Naive thymus-derived CD4-positive, alpha-beta T cell (primary cell): Measurements from ENCODE around the gene CIAPIN1. TPM values are rescaled to one million over a fixed set of nuclear protein-coding genes. Genes with fewer than 3 reads are reported as not detected.

Experiments
- ATAC-seq: fragments of 150-1000 bp; cut with Tn5 transposase; 2 replicates; pipeline ENCODE4 v1.10.0; 2021; ENCODE audit warnings: mild to moderate bottlenecking, moderate library complexity
- CTCF ChIA-PET: fragments of 350-600 bp; sonication (Branson Sonifier 250); formaldehyde crosslinking; loops from one replicate; lab custom pipeline; 2021; ENCODE audit warnings: antibody characterized with exemption; lab: Charles Lee
- POLR2A ChIA-PET: fragments of 350-600 bp; sonication (Branson Sonifier 250); formaldehyde crosslinking; loops from one replicate; lab custom pipeline; 2021; ENCODE audit warnings: antibody characterized with exemption, inconsistent platforms; lab: Charles Lee
- DNase-seq, 9 donors: peaks; one replicate each; pipeline versions ENCODE4 v3.0.0 to v3.0.0-alpha.2; 2020 to 2022; ENCODE audit warnings: mixed read lengths in 1 of 9
- H3K27ac ChIP-seq: one replicate; pipeline ENCODE4 v1.7.0; 2013; ENCODE audit warnings: mild to moderate bottlenecking, low read depth, low read length, moderate library complexity
- H3K27me3 ChIP-seq, 2 donors: one replicate each; pipeline ENCODE4 v1.7.0; 2013; ENCODE audit warnings: low read length in 2 of 2, mild to moderate bottlenecking in 2 of 2, moderate library complexity in 2 of 2; ENCODE audit not compliant: control insufficient read depth in 2 of 2, insufficient read depth in 2 of 2
- H3K36me3 ChIP-seq, 3 experiments: 1 replicate in 2 of 3; 2 replicates in 1 of 3; pipeline ENCODE4 v1.7.0; 2013; ENCODE audit warnings: low read length in 3 of 3, mild to moderate bottlenecking in 3 of 3, moderate library complexity in 1 of 3; ENCODE audit not compliant: insufficient read depth in 3 of 3, control insufficient read depth in 2 of 3
- H3K4me1 ChIP-seq, 2 donors: one replicate each; pipeline ENCODE4 v1.7.0; 2013; ENCODE audit warnings: low read length in 2 of 2, mild to moderate bottlenecking in 2 of 2, moderate library complexity in 1 of 2; ENCODE audit not compliant: control insufficient read depth in 2 of 2, insufficient read depth in 2 of 2
- H3K4me3 ChIP-seq: 2 replicates; pipeline ENCODE4 v1.7.0; 2013; ENCODE audit warnings: mild to moderate bottlenecking, low read length
- H3K9me3 ChIP-seq, 3 experiments: 1 replicate in 2 of 3; 2 replicates in 1 of 3; pipeline ENCODE4 v1.7.0; 2013; ENCODE audit warnings: low read length in 3 of 3; ENCODE audit not compliant: control insufficient read depth in 2 of 3
- H3K27ac Mint-ChIP-seq, 9 donors: one replicate each; pipeline ENCODE4 v1.8.0; 2020 to 2022; ENCODE audit warnings: mixed read lengths in 9 of 9, mild to moderate bottlenecking in 8 of 9, moderate library complexity in 5 of 9, inconsistent platforms in 2 of 9
- H3K27me3 Mint-ChIP-seq, 5 donors: one replicate each; pipeline ENCODE4 v1.8.0; 2021 to 2022; ENCODE audit warnings: mixed read lengths in 5 of 5, mild to moderate bottlenecking in 1 of 5
- H3K36me3 Mint-ChIP-seq, 5 donors: one replicate each; pipeline ENCODE4 v1.8.0; 2020 to 2022; ENCODE audit warnings: mixed read lengths in 5 of 5, mild to moderate bottlenecking in 3 of 5, inconsistent platforms in 1 of 5
- H3K4me1 Mint-ChIP-seq, 7 donors: one replicate each; pipeline ENCODE4 v1.8.0; 2020 to 2022; ENCODE audit warnings: mixed read lengths in 7 of 7, mild to moderate bottlenecking in 3 of 7, inconsistent platforms in 1 of 7
- H3K4me3 Mint-ChIP-seq, 10 donors: one replicate each; pipeline ENCODE4 v1.8.0; 2020 to 2022; ENCODE audit warnings: mild to moderate bottlenecking in 10 of 10, mixed read lengths in 10 of 10, moderate library complexity in 6 of 10, inconsistent platforms in 2 of 10
- H3K9me3 Mint-ChIP-seq, 11 donors: one replicate each; pipeline ENCODE4 v1.8.0; 2020 to 2022; ENCODE audit warnings: mixed read lengths in 11 of 11, mild to moderate bottlenecking in 4 of 11, inconsistent platforms in 1 of 11, moderate library complexity in 1 of 11
- intact Hi-C, 2 donors: fragments of 100-400 bp; cut with micrococcal nuclease; formaldehyde crosslinking; loops; one replicate each; pipeline ENCODE4 v1.15.1; 2023
- polyA plus RNA-seq, 2 donors: library from polyadenylated mRNA; unstranded; fragments of 300-500 nt; fragmentation: Illumina TruSeq; gene quantifications; one replicate each; pipeline ENCODE4 v1.2.3, GENCODE V29; 2021
- total RNA-seq, 6 experiments: library from RNA in 5 of 6; stranded (reverse) in 5 of 6; gene quantifications; 1 replicate in 5 of 6; 2 replicates in 1 of 6; pipeline ENCODE4 v1.2.3 and lab custom pipeline; 2021 to 2026

Gene CIAPIN1
- total and polyA plus RNA-seq, 7 experiments from 2014 or later, result 33.6 to 119 (median 45.7) TPM

GRCh38 chr16:57395026-57395425, 52.2 kb downstream of the CIAPIN1 start:
- H3K36me3 Mint-ChIP-seq, result no peaks in the 10 kb centered on the region
- ATAC-seq, result no peak

GRCh38 chr16:57394444-57394843, 52.7 kb downstream of the CIAPIN1 start:
- no peaks in the 10 kb centered on the region for H3K36me3 ChIP-seq
- H3K27me3 Mint-ChIP-seq, result peaks cover 0 to 9% (median 4%) of the 10 kb centered on the region in 5 donors
- H3K27me3 ChIP-seq, result no peaks in the 10 kb centered on the region
- no peaks in the 10 kb centered on the region for H3K4me1 Mint-ChIP-seq
- no peak overlapping the region for H3K4me3 ChIP-seq
- no peaks in the 10 kb centered on the region for H3K36me3 Mint-ChIP-seq
- no peaks in the 10 kb centered on the region for H3K9me3 ChIP-seq
- intact Hi-C loops, result no loop called here
- no peaks in the 10 kb centered on the region for H3K9me3 Mint-ChIP-seq
- POLR2A ChIA-PET, result no interaction called here
- H3K27ac Mint-ChIP-seq, result no peak overlapping the region
- H3K4me3 Mint-ChIP-seq, result no peak overlapping the region
- ATAC-seq (no peak), DNase-seq (no peak)
- H3K4me1 ChIP-seq, result no peaks in the 10 kb centered on the region
- no peak overlapping the region for H3K27ac ChIP-seq
- CTCF ChIA-PET, result interaction anchor here (0.7 kb wide), 1 partner anchor 13 kb away, joined by 3 read pairs; no protein-coding TSS in a partner anchor

More at GRCh38 chr16:57395026-57395425, 52.2 kb downstream of the CIAPIN1 start:
- H3K9me3 Mint-ChIP-seq, result no peaks in the 10 kb centered on the region
- no peak for DNase-seq
- Histone ChIP-seq H3K9me3 (no peaks in the 10 kb centered on the region), H3K4me1 (no peaks in the 10 kb centered on the region), H3K4me3 (no peak overlapping the region), H3K27me3 (no peaks in the 10 kb centered on the region), H3K27ac (no peak overlapping the region), H3K36me3 (no peaks in the 10 kb centered on the region)
- CTCF ChIA-PET, result no interaction called here
- no peak overlapping the region for H3K27ac Mint-ChIP-seq
- H3K27me3 Mint-ChIP-seq, result peaks cover 0 to 9% (median 4%) of the 10 kb centered on the region in 5 donors
- H3K4me3 Mint-ChIP-seq, result no peak overlapping the region
- intact Hi-C loops, result no loop called here
- H3K4me1 Mint-ChIP-seq, result no peaks in the 10 kb centered on the region
- POLR2A ChIA-PET, result interaction anchor here (0.6 kb wide), 1 partner anchor 13 kb away, joined by 3 read pairs; no protein-coding TSS in a partner anchor

GRCh38 chr16:57392694-57393093, 54.5 kb downstream of the CIAPIN1 start:
- H3K4me3 ChIP-seq, result no peak overlapping the region
- Mint-ChIP-seq H3K36me3 (no peaks in the 10 kb centered on the region), H3K4me3 (no peak overlapping the region), H3K9me3 (no peaks in the 10 kb centered on the region), H3K27ac (no peak overlapping the region), H3K4me1 (peaks cover 0 to 2% (median 0%) of the 10 kb centered on the region in 7 donors), H3K27me3 (peaks cover 0 to 9% (median 4%) of the 10 kb centered on the region in 5 donors)
- no peaks in the 10 kb centered on the region for H3K27me3 ChIP-seq
- H3K4me1 ChIP-seq, result no peaks in the 10 kb centered on the region
- DNase-seq (no peak), ATAC-seq (no peak)
- H3K9me3 ChIP-seq, result no peaks in the 10 kb centered on the region
- CTCF ChIA-PET, result no interaction called here
- H3K36me3 ChIP-seq, result no peaks in the 10 kb centered on the region
- intact Hi-C loops, result no loop called here
- no peak overlapping the region for H3K27ac ChIP-seq
- POLR2A ChIA-PET, result no interaction called here

- ChIA-PET CTCF (no interaction called here), POLR2A (no interaction called here)
- no peak for DNase-seq
- Histone ChIP-seq H3K4me1 (no peaks in the 10 kb centered on the region), H3K4me3 (no peak overlapping the region), H3K27ac (no peak overlapping the region), H3K36me3 (no peaks in the 10 kb centered on the region), H3K27me3 (no peaks in the 10 kb centered on the region), H3K9me3 (no peaks in the 10 kb centered on the region)
- Mint-ChIP-seq H3K27me3 (peaks cover 0 to 9% (median under 1%) of the 10 kb centered on the region in 5 donors), H3K4me1 (peaks cover 0 to 4% (median 0%) of the 10 kb centered on the region in 7 donors), H3K9me3 (no peaks in the 10 kb centered on the region), H3K4me3 (no peak overlapping the region), H3K36me3 (no peaks in the 10 kb centered on the region), H3K27ac (no peak overlapping the region)
- ATAC-seq, result no peak
- intact Hi-C loops, result no loop called here
Observed at GRCh38 chr16:57391708-57392107, 55.5 kb downstream of the CIAPIN1 start.

- H3K27ac ChIP-seq, result no peak overlapping the region
- no peaks in the 10 kb centered on the region for H3K9me3 Mint-ChIP-seq
- intact Hi-C loops, result no loop called here
- no peaks in the 10 kb centered on the region for H3K36me3 ChIP-seq
- H3K27me3 Mint-ChIP-seq, result peaks cover 0 to 9% (median 0%) of the 10 kb centered on the region in 5 donors
- no peak overlapping the region for H3K27ac Mint-ChIP-seq
- POLR2A ChIA-PET, result no interaction called here
- no peak for DNase-seq
- H3K4me1 Mint-ChIP-seq, result peaks cover 0 to 4% (median 0%) of the 10 kb centered on the region in 7 donors
- H3K4me3 ChIP-seq, result no peak overlapping the region
- no peaks in the 10 kb centered on the region for H3K27me3 ChIP-seq
- no peaks in the 10 kb centered on the region for H3K9me3 ChIP-seq
- no peaks in the 10 kb centered on the region for H3K4me1 ChIP-seq
- no peaks in the 10 kb centered on the region for H3K36me3 Mint-ChIP-seq
- CTCF ChIA-PET, result no interaction called here
- H3K4me3 Mint-ChIP-seq, result no peak overlapping the region
- ATAC-seq, result no peak
Observed at GRCh38 chr16:57391300-57391699, 55.9 kb downstream of the CIAPIN1 start.

- Mint-ChIP-seq H3K4me3 (no peak overlapping the region), H3K4me1 (peaks cover 0 to 4% (median 0%) of the 10 kb centered on the region in 7 donors), H3K9me3 (no peaks in the 10 kb centered on the region), H3K36me3 (no peaks in the 10 kb centered on the region), H3K27me3 (peaks cover 0 to 9% (median 0%) of the 10 kb centered on the region in 5 donors), H3K27ac (no peak overlapping the region)
- ChIA-PET POLR2A (no interaction called here), CTCF (no interaction called here)
- Histone ChIP-seq H3K4me1 (no peaks in the 10 kb centered on the region), H3K9me3 (no peaks in the 10 kb centered on the region), H3K27ac (no peak overlapping the region), H3K36me3 (no peaks in the 10 kb centered on the region), H3K27me3 (no peaks in the 10 kb centered on the region), H3K4me3 (no peak overlapping the region)
- no peak for DNase-seq
- no peak for ATAC-seq
- intact Hi-C loops, result no loop called here
Observed at GRCh38 chr16:57390636-57391295, 56.4 kb downstream of the CIAPIN1 start.

GRCh38 chr16:57389087-57389468, 58.1 kb downstream of the CIAPIN1 start:
- Histone ChIP-seq H3K27me3 (no peaks in the 10 kb centered on the region), H3K4me3 (no peak overlapping the region), H3K27ac (no peak overlapping the region), H3K9me3 (no peaks in the 10 kb centered on the region), H3K36me3 (no peaks in the 10 kb centered on the region), H3K4me1 (no peaks in the 10 kb centered on the region)
- ATAC-seq, result peak; percentile 20
- Mint-ChIP-seq H3K27me3 (peaks cover 0 to 9% (median 0%) of the 10 kb centered on the region in 5 donors), H3K9me3 (no peaks in the 10 kb centered on the region), H3K4me1 (peaks cover 0 to 4% (median 0%) of the 10 kb centered on the region in 7 donors), H3K36me3 (no peaks in the 10 kb centered on the region), H3K4me3 (no peak overlapping the region), H3K27ac (no peak overlapping the region)
- CTCF ChIA-PET, result no interaction called here
- no peak for DNase-seq
- intact Hi-C loops, result no loop called here
- POLR2A ChIA-PET, result no interaction called here
